HG02943 (cell line): ENCODE measurements around the gene LIMS1.
"Not testable (repeated sequence)": the region's sequence is repeated elsewhere in the genome, so short reads cannot be mapped to it uniquely, and the experiment has no call there.

Experiments
- ATAC-seq: cut with Tn5 transposase; IDR thresholded peaks from one replicate; pipeline ENCODE4 v1.9.1; 2021; ENCODE audit warnings: mild to moderate bottlenecking, low read depth, moderate library complexity; ENCODE audit not compliant: unreplicated experiment

Gene LIMS1

DNA sequence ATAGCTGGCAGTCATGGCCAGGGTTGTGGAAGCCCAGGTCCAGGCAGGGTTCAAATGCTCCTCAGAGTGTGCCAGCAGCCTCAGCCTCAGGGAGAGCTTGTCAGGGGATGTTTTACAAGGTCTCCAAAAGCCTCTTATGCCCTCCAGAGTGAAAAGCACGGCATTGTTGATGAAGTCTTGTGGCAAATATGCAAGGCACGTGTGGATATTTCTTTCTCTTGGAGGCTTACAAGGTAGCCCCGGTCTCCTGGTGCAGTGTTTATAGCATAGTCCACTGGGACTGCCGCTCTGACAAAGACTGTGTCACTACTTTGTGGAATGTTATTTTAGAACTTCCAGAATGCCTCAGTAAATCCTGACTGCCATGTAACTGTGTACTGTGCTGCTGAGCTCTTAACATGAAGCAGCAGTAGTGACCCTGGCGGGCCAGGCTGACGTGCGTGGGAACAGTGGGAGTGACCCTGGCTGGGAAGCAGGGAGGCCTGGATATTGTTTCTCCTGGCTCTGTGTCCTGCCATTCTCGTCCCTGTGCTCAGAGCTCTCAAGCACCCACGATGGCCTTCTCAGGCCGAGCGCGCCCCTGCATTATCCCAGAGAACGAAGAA lies 120.4 kb downstream of the LIMS1 start:
- ATAC-seq: not testable (repeated sequence)

DNA sequence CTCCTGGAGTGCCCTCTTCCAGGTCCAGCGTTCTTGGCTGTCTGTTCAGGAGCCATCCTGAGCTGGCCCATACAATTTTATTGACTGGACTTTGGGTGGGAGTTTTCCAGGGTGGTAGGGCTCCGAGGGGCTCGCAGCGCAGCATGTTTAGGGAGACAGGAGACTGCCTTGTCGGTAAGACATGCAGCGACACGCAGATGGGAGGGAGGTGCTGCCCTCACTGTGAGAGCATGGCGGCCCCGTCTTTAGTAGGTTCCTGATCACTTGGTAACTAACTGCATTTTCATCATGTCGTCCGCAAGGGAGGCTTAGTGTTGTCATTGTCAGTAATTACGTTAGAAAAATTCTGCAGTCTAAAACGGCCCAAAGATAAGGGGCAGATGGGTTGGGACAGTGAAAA lies 121.0 kb downstream of the LIMS1 start:
- ATAC-seq: not testable (repeated sequence)

DNA sequence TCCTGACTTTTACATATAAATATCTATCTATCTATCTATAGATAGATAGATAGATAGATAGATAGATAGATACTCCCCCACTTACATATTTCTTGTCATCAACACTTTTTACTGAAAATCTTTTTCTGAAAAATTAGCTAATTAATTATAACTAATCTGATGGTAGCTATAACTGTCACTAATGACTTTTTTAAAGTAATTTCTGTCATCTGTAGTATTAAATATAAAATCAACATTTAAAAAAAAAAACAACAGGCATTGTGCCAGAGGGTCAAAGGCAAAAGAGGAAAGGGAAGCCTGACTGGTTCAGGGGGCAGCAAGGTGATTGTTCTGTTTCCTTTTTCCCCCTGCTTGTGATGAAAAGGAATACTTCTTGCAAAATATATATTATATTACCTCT lies 122.0 kb downstream of the LIMS1 start:
- ATAC-seq: not testable (repeated sequence)

DNA sequence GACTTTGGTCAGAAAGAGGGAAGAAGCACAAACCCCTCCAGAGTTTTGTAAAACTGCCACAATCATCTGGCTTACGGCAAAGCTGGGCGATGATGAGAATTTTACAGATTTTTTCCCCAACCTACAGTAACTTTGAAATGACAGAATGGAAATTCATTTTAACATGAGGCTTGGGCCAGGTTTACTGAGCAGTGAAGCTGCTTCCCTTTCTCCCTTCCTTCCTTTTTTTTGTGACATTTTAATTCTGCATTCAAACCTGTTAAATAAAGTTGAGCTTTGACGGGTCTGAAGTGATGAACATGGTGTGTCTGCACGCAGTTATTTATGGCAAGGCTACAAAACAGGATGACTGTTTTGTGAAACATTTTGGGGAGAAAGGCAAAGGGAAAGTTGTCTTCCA lies 123.2 kb downstream of the LIMS1 start:
- ATAC-seq: not testable (repeated sequence)

DNA sequence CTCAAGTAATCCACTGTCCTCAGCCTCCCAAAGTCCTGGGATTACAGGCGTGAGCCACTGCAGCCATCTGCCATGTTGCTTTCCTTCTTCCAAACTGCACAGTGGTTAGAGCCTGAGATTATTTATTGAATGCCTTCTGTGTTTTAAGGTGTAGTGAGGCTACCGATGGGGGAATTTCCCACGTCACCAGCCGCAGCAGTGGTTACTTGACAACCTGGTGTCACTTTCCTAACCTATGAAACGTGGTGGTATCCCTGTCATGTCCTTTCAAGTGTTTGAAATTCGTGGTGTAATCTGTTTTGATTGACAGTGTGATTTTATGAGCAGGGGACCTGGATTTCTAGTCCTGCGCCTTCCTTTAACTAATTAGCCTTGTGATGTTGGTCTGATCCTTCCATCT lies 124.3 kb downstream of the LIMS1 start:
- ATAC-seq: not testable (repeated sequence)

DNA sequence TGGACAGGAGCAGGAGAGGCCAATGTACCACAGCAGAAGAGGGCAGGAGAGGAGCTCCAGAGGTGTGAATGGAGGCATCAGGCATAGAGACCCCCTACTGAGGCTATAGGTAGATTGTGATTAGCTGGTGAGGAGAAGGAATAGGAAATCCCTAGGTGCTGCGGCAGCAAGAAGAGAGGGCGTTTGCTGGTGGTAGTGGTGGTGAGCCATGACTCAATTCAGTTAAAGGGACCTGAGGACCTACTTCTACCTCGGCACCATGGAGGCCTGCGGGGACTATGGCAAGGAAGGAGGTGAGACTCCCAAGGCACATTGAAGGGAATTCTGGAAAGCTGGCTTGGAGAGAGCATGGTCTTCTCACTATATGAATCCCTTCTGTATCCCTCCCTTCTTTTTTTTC lies 127.2 kb downstream of the LIMS1 start:
- not testable (repeated sequence) for ATAC-seq

DNA sequence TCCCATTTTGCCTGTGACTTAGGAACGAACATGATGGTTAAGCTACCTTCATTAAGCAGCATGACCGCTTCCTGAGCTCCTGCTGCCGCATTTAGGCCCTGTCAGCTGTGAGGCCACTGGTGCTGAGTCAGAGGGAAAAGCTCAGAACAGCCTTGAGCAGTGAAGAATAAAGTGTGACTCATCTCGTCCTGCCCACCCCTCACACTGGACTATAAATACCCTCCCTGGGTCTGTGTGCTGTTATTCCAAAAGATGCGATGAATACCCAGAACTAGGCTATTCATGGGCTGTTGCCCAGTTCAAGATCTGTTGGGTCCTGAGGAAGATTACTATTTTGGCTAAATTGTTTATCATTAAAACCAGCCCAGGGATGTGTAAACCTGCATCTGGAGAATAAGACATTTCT lies 127.9 kb downstream of the LIMS1 start:
- ATAC-seq: not testable (repeated sequence)

DNA sequence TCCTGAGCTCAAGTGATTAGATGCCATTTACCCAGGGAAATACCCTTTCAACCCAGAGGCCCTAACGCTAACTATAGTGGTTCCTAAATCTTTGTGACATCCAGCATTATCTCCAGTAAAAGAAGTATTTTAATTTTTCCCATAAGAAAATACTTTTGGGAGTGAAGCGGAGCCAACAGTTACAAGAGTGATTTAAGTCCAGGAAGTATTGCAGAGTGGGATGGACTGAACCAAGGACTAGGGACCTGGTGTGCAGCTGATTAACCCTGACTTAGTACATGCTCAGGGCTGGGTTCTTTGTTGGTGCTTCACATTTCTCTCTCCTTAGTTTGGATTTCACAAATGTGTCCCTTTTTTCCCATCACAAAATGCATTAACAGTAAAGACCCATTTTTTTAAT lies 129.1 kb downstream of the LIMS1 start:
- ATAC-seq: not testable (repeated sequence)

DNA sequence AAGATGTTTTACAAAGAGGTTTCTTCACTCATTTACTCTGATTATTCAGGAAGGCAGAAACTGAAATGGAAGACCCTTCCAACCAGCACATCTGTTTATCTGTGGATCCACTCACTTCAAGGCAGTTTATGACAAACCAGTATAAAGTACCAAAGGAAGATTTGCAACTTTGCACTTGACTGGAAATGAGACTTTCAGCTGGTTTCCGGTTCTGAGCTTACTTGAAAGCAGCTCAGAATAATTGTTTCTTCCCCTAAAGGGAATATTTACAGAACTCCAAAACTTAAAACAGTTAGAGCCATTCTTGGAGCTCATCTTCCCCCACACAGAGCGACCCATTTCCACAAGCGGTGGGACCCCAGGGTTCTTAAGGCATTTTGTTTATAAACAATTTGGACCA lies 129.8 kb downstream of the LIMS1 start:
- not testable (repeated sequence) for ATAC-seq

DNA sequence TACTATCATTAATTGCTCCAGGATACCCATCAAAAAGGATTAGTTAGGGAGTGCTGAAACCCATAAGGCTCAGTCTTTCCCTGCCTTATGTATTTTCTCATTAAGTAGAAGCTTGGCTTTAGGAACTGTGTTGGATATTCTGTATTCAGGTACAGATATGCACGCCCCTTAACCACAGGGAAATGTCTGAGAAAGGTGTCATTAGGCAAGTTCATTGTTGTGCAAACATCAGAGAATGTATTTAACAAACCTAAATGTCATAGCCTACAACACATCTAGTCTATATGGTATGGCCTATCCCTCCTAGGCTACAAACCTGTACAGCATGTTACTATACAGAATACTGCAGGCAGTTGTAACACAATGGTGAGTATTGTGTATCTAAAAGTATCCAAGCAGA lies 130.7 kb downstream of the LIMS1 start:
- not testable (repeated sequence) for ATAC-seq

DNA sequence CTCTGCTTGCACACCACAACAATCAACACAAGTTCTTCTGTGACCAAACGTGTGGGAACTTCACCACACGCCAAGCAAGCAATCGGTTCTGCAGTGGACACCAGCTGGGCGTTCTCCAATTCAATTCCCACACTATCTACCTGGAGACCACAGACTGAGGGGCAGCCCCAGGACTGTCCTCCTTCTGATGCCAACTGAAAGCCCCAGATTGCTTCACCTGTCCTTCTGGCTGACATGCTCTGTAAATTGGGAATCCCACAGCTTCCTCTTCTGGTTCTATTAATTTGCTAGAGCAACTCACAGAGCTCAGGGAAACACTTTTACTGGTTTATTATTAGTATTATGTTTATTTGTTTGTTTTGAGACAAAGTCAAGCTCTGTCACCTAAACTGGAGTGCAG lies 131.7 kb downstream of the LIMS1 start:
- not testable (repeated sequence) for ATAC-seq

DNA sequence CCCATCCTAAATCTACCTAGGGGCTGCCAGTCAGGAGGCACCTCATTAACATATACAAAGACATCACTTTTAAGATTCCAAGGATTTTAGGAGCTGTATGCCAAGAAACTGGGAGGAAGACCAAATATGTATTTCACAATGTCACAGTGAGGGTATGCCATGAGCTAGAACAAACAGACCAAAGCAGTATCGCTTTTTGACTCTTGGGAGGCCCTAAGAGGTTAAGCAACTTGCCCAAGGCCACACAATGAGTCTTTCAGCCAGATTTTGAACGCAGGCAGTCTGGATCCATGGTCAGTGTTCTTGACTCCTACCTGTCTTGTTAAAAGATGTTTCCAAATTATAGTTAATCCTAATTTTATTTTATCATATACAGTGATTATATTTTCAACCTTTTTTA lies 132.9 kb downstream of the LIMS1 start:
- ATAC-seq: not testable (repeated sequence)

DNA sequence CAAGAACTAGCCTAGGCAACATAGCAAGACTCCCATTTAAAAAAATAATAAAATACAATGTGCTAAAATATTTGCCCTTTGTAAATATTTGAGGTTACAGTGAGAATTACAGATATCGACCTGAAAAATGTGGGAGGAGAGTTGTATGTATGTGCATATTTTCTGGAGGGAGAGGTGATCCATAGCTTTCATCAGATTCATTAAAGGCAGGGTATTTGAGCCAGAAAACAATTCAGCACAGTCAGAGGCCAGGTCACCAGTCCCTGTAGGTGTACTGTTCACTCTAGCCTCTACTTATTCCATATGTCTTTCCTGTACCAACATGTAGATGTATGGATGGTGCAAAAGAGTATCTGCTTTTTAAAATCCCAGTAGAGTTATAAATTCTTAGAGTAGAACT lies 136.0 kb downstream of the LIMS1 start:
- ATAC-seq: not testable (repeated sequence)

DNA sequence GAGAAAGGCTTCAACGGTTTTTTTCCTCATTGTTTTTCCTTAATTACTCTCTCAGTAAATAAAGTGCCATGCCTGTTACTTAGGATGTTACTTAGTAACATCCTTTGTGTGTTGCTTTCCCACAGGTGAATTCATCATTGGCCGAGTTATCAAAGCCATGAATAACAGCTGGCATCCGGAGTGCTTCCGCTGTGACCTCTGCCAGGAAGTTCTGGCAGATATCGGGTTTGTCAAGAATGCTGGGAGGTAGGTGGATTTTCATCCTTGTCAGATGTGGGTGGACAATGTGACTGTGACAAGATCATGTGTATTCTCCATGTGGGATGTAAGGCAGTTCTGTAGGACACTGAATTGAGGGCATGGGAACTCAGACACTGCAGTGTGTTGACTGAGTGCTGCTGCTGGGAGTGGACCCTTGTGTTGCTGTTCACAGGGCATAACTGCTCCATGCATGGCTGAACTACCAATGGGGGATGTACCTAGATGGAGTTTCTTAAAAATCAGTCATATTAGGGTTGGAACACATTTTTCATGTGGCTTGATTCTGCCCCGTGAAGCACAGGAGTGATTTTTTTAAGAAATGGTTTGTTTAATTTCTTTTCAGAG lies 138.0 kb downstream of the LIMS1 start:
- not testable (repeated sequence) for ATAC-seq

DNA sequence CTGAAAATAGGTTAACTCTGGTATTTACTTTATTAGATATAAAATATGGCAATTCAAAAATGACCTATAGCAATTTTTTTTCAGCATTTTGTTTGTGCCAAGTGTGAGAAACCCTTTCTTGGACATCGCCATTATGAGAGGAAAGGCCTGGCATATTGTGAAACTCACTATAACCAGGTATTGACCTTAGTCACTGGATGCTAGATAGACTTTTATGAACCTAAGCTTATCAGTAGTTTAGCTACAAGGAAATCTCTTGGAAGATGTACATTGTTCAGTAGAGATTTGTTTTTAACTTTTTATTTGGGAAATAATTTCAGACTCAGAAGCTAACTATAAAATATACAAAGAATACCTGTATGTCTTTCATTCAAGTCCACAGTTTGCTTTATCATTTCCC lies 142.3 kb downstream of the LIMS1 start:
- ATAC-seq: not testable (repeated sequence)

DNA sequence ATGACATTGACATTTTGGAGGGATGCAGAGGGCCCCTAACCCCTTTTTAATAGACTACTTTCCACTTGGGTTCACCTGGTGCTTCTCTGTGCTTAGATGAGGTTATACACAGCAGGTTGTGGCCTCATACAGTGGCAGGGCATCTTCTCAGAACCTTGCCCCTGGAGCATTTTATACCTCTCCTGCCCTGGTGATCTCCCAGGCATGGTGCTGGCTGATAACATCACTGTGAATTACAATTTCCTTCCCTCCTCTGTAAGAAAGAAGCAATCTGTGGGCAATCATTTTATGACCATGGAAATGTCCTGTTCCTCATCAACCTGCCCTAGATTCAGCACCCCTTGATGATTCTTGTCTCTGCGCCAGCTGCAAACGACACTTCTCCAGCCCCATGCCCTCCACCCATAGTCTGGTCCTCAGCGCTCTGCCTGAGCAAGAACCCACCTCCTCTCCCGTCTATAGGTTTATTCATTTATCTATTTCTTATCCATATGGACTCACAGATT lies 143.0 kb downstream of the LIMS1 start:
- ATAC-seq: not testable (repeated sequence)

DNA sequence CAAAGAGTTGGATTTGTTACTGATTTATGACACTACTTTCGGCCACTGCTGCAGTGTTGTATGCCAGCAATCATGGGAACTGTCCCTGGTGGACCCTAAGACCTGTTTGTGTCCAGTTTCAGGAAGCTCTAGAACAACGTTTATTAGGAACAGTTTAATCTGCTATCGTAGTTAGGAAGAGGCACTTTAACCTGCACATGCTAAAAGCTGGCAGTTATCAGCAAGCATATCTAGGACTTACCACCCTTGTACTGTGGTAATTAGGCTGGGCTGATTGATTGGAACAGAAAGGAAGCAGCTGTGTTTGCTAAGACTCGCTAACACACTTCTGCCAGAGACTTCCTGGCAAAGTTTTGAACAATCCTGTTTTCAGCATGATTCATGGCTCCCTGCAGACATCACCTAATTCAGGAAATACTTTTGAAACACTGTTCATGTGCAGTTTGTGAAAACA lies 144.0 kb downstream of the LIMS1 start:
- ATAC-seq: not testable (repeated sequence)

DNA sequence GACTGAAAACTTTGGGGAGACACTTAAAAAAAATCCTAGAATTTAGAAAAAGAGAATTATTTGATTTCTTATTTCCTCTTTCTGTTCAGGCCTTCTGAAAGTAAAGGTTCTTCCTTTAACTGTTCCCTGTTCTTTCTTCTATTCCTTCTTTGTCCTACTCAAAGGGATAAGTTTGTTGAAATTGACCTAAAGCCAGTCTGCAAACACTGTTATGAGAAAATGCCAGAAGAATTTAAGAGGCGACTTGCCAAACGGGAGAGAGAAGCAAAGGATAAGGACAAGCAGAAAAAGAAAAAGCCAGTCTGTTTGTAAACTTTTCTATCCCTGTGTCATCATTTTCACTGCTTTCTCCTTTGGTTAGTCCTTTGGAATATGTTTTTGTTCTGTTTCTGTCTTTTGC lies 146.5 kb downstream of the LIMS1 start:
- not testable (repeated sequence) for ATAC-seq

DNA sequence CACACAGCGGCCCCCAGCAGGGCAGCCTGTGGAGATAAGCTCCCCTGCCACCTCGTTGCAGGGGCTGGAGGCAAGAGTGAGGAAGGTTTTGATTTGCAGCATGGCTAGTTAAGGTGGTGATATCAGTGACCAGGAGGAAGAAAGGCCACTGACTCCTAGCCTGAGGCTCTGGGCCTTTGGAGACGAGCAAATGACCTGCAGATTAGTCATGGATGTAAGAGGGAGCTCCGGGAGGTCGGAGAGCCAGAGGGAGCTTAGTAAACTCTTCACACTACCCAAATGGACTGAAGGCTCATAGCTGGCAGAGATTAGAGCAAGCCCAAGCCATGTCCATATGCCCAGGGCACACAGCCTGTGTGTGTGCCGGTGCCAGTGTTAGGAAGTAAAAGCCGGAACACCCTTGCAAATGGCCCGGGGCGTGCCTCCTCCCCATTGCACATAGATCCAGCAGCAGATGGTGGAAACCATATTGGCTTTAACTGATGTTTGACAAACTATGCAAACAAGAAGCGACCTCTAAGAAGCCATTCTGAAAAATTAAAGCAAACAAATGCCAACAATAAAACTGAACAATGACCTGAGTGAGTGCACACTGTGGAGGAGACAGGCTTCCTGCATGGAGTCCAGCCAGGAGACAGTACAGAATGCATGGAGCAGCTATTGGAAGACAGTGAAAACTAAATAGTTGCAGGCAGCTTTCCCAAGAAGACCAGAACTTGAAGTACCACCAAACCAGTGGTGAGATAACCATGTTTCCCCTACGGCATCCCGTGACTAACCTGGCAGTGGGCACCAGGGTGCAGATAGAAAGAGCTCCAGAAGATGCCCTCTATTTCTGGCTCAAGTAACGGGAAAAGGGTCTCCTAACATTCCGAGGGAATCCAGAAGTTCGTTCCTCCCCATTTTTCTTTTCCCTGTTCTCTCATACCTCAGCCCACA lies 154.8 kb downstream of the LIMS1 start:
- ATAC-seq: not testable (repeated sequence)

DNA sequence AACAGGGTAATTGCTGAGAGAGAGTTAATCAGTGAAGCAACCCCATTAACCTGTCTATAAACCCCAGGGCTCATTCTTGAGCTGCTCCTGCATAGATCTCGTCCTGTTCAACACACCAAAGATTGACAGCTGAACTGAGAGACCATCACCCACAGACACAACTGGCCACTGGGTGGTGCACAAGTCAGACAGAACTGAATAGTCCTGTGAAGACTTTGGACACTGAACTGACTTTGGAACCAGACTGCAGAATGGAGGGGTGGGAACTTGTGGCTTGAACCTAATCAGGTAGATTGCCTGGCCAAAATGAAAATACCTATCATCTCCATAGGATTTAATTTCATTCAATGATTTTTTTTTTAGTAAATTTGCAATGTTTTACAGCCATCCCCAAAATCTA lies 155.7 kb downstream of the LIMS1 start:
- peak; percentile 80 for ATAC-seq

DNA sequence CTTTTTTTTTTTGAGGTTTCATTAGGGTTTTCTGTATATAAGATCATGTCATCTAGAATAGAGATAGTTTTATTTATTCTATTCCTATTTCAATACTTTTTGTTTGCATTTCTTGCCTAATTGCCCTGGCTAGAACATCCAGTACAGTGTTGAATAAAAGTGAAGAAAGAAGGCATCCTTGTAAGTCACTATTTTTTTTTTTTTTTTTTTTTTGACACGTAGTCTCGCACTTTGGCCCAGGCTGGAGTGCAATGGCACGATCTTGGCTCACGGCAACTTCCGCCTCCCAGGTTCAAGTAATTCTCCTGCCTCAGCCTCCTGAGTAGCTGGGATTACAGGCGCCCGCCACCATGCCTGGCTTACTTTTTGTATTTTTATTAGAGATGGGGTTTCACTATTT lies 157.2 kb downstream of the LIMS1 start:
- ATAC-seq: no peak
